Right lobe of liver (tissue), 6 donors: Measurements from ENCODE around the gene EMX1. TPM values are rescaled to one million over a fixed set of nuclear protein-coding genes. Genes with fewer than 3 reads are reported as not detected.

Source experiments
- ATAC-seq, 4 donors: fragments of 200-7000 bp; cut with Tn5 transposase; one replicate each; pipeline ENCODE4 v1.9.1; 2020; ENCODE audit warnings: mild to moderate bottlenecking in 4 of 4, moderate library complexity in 4 of 4
- DNase-seq, 3 donors: peaks; one replicate each; pipeline ENCODE4 v3.0.0-alpha.2; 2020
- H3K27ac ChIP-seq, 3 donors: fragments of 200-600 bp; one replicate each; pipeline ENCODE4 v1.8.0; 2022
- H3K27me3 ChIP-seq, 2 donors: fragments of 200-600 bp; one replicate each; pipeline ENCODE4 v1.8.0; 2022
- H3K36me3 ChIP-seq, 4 donors: fragments of 200-600 bp; sonication (generic) in 1 of 4; one replicate each; pipeline versions ENCODE4 v1.5.1 to v1.8.0; 2017 to 2022; ENCODE audit warnings: control low read depth in 1 of 4
- H3K4me1 ChIP-seq, 4 donors: fragments of 200-600 bp; sonication (generic) in 1 of 4; one replicate each; pipeline versions ENCODE4 v1.5.1 to v1.8.0; 2017 to 2022; ENCODE audit warnings: control low read depth in 1 of 4
- H3K4me3 ChIP-seq, 3 donors: fragments of 200-600 bp; one replicate each; pipeline ENCODE4 v1.8.0; 2022
- H3K9me3 ChIP-seq, 4 donors: fragments of 200-600 bp; sonication (generic) in 1 of 4; one replicate each; pipeline versions ENCODE4 v1.5.1 to v1.8.0; 2017 to 2022; ENCODE audit warnings: control low read depth in 1 of 4
- CTCF ChIP-seq, 4 donors: fragments of 200-600 bp in 3 of 4; fragments of 450-650 bp in 1 of 4; IDR thresholded peaks; one replicate each; pipeline versions ENCODE4 v1.5.1 to v1.8.0; 2016 to 2022; ENCODE audit warnings: antibody characterized with exemption in 4 of 4, mild to moderate bottlenecking in 2 of 4
- POLR2A ChIP-seq: fragments of 450-650 bp; IDR thresholded peaks from one replicate; pipeline ENCODE4 v1.6.1; 2017; ENCODE audit warnings: antibody characterized with exemption, mild to moderate bottlenecking
- WGBS: methylation state at CpG from one replicate; pipeline ENCODE4 v1.1.6; 2018; ENCODE audit warnings: low coverage, low lambda C conversion rate; ENCODE audit not compliant: insufficient coverage; ENCODE audit errors: missing lambda C conversion rate; 5-methylcytosine and 5-hydroxymethylcytosine counted together
- intact Hi-C, 2 donors: fragments of 100-400 bp; cut with DNase I; formaldehyde crosslinking; loops; one replicate each; pipeline versions ENCODE4 v1.11.2 to v1.14.1; 2022
- total RNA-seq, 6 experiments: library from RNA; depleted of rRNA in 2 of 6; stranded (reverse); fragments of >200 nt in 2 of 6; fragmentation: NEBNext Ultra II Directional in 3 of 6; extraction: Animal tissue kit (Norgen Biotek cat#: 25700) in 3 of 6; gene quantifications; one replicate each; pipeline versions ENCODE4 v1.1.0 to v1.2.4, GENCODE V29; 2016 to 2023
- donor health status: DM: no; HTN: yes; CAD: no.
- donor health status: DM: no; HTN: no; CAD: no.
- donor health status: DM: no; HTN: no; CAD: no.
- donor health status: DM: no; HTN: yes; CAD: no.
- donor health status: DM: no; HTN: yes; CAD: no.

The EMX1 gene
- total RNA-seq, 6 experiments from 2014 or later: 0.25 to 0.49 (median 0.29) TPM; not detected in 3

GRCh38 chr2:72963423-72964145, 46.3 kb downstream of the EMX1 start:
- H3K9me3 ChIP-seq: no peaks in the 10 kb centered on the region
- DNase-seq (no peak), ATAC-seq (no peak)
- H3K27ac ChIP-seq: no peak overlapping the region
- peaks cover 0 to 42% (median 4%) of the 10 kb centered on the region in 4 donors for H3K36me3 ChIP-seq
- H3K4me3 ChIP-seq: no peak overlapping the region
- no peaks in the 10 kb centered on the region for H3K4me1 ChIP-seq
- TF ChIP-seq POLR2A: no peak
- no peak for TF ChIP-seq CTCF (IDR thresholded peaks at IDR 0.05)
- intact Hi-C loops: no loop called here
- no peaks in the 10 kb centered on the region for H3K27me3 ChIP-seq
- 100% methylated on average over 6 of the region's 10 CpGs for WGBS

GRCh38 chr2:72964146-72964525, 46.8 kb downstream of the EMX1 start:
- Histone ChIP-seq H3K27ac (no peak overlapping the region), H3K27me3 (no peaks in the 10 kb centered on the region), H3K9me3 (no peaks in the 10 kb centered on the region), H3K4me3 (no peak overlapping the region), H3K36me3 (peaks cover 0 to 42% (median 4%) of the 10 kb centered on the region in 4 donors), H3K4me1 (no peaks in the 10 kb centered on the region)
- ATAC-seq: no peak
- DNase-seq: no peak
- no peak for TF ChIP-seq POLR2A
- TF ChIP-seq CTCF (IDR thresholded peaks at IDR 0.05): no peak
- 88% methylated on average over 4 of the region's 6 CpGs for WGBS
- intact Hi-C loops: no loop called here

- ATAC-seq: no peak
- H3K27ac ChIP-seq: no peak overlapping the region
- H3K27me3 ChIP-seq: no peaks in the 10 kb centered on the region
- DNase-seq: peak in 1 of 3 donors; percentile 39
- H3K36me3 ChIP-seq: peaks cover 0 to 42% (median 4%) of the 10 kb centered on the region in 4 donors
- WGBS: 94% methylated on average over 2 of the region's 12 CpGs
- H3K4me1 ChIP-seq: no peaks in the 10 kb centered on the region
- intact Hi-C loops: no loop called here
- TF ChIP-seq POLR2A: no peak
- no peak for TF ChIP-seq CTCF (IDR thresholded peaks at IDR 0.05)
- no peak overlapping the region for H3K4me3 ChIP-seq
- no peaks in the 10 kb centered on the region for H3K9me3 ChIP-seq
Observed at GRCh38 chr2:72965016-72965415, 47.7 kb downstream of the EMX1 start.

- 100% methylated on average over 5 of the region's 14 CpGs for WGBS
- H3K27me3 ChIP-seq: no peaks in the 10 kb centered on the region
- DNase-seq (no peak), ATAC-seq (no peak)
- TF ChIP-seq POLR2A (no peak), CTCF (IDR thresholded peaks at IDR 0.05) (no peak)
- intact Hi-C loops: no loop called here
- no peak overlapping the region for H3K27ac ChIP-seq
- no peak overlapping the region for H3K4me3 ChIP-seq
- H3K4me1 ChIP-seq: no peaks in the 10 kb centered on the region
- no peaks in the 10 kb centered on the region for H3K9me3 ChIP-seq
- peaks cover 0 to 47% (median 4%) of the 10 kb centered on the region in 4 donors for H3K36me3 ChIP-seq
Observed at GRCh38 chr2:72965770-72966450, 48.6 kb downstream of the EMX1 start.
